K562 (cell line): ENCODE data around the gene ZC4H2. TPM values are rescaled to one million over a fixed set of nuclear protein-coding genes. Genes with fewer than 3 reads are reported as not detected.

Experiments
- ATAC-seq: fragments of 200-7000 bp; cut with Tn5 transposase; 3 replicates; pipeline ENCODE4 v1.9.1; 2020; ENCODE audit warnings: moderate library complexity
- BruUV-seq: library from RNA; stranded (reverse); fragments of 400-500 nt; replicated peaks from 2 replicates; lab custom pipeline; 2021; lab: Mats Ljungman, UMichigan
- CTCF ChIA-PET: fragments of 300-600 bp; formaldehyde crosslinking; extraction: SDS; loops from one replicate; lab custom pipeline; 2021; ENCODE audit warnings: low intra/inter-chr PET ratio; lab: Yijun Ruan, JAX
- POLR2A ChIA-PET: fragments of 300-600, 350-650 bp; sonication (Branson Sonifier 250); formaldehyde crosslinking; extraction: SDS; loops from one replicate; lab custom pipeline; 2021; ENCODE audit warnings: antibody characterized with exemption, inconsistent platforms; lab: Yijun Ruan, JAX
- DNase-seq, 4 experiments: peaks; one replicate each; pipeline versions ENCODE4 v3.0.0 to v3.0.0-alpha.2; 2011 to 2018; ENCODE audit warnings: low spot score in 3 of 4, mixed read lengths in 3 of 4; ENCODE audit errors: extremely low read depth in 1 of 4
- FAIRE-seq: peaks from 2 replicates; lab custom pipeline; 2011; peaks lifted over from hg19 to GRCh38; lab: Jason Lieb, UNC
- H2AFZ ChIP-seq: 2 replicates; pipeline ENCODE4 v1.6.0; 2011; ENCODE audit warnings: low read depth, low read length, control low read depth, inconsistent platforms
- H3K27ac ChIP-seq: fragments of 200-600 bp; 3 replicates; pipeline ENCODE4 v1.8.0; 2011; ENCODE audit warnings: low read depth, mild to moderate bottlenecking, control low read depth, inconsistent platforms, low read length, moderate library complexity, mixed read lengths; ENCODE audit errors: extremely low read depth
- H3K27me3 ChIP-seq, 2 experiments: fragments of 300-600 bp in 1 of 2; 2 replicates in 1 of 2; 3 replicates in 1 of 2; pipeline versions ENCODE4 v1.6.0 to v1.8.0; 2011; ENCODE audit warnings: inconsistent platforms in 2 of 2, low read length in 2 of 2, mild to moderate bottlenecking in 1 of 2, mixed read lengths in 1 of 2, moderate library complexity in 1 of 2; ENCODE audit not compliant: control insufficient read depth in 2 of 2, insufficient read depth in 2 of 2
- H3K36me3 ChIP-seq: fragments of 300-600 bp; 3 replicates; pipeline ENCODE4 v1.8.0; 2011; ENCODE audit warnings: mild to moderate bottlenecking, low read length, inconsistent platforms; ENCODE audit not compliant: control insufficient read depth, insufficient read depth
- H3K4me1 ChIP-seq, 2 experiments: fragments of 200-600 bp in 1 of 2; replicated peaks in 1 of 2; 2 replicates in 1 of 2; 3 replicates in 1 of 2; pipeline versions ENCODE4 v1.5.1 to v1.8.0; 2011; ENCODE audit warnings: inconsistent platforms in 2 of 2, low read length in 2 of 2, mild to moderate bottlenecking in 1 of 2, mixed read lengths in 1 of 2, moderate library complexity in 1 of 2; ENCODE audit not compliant: control insufficient read depth in 2 of 2, insufficient read depth in 2 of 2
- H3K4me2 ChIP-seq: 2 replicates; pipeline ENCODE4 v1.6.1; 2011; ENCODE audit warnings: low read length, control low read depth, inconsistent platforms, mixed read lengths; ENCODE audit not compliant: insufficient read depth
- H3K4me3 ChIP-seq: fragments of 200-600 bp; sonication (generic), shearing (Covaris generic); 2 replicates; pipeline ENCODE4 v1.5.1; 2016; ENCODE audit warnings: control low read depth, inconsistent platforms
- H3K79me2 ChIP-seq: fragments of 200-600 bp; 3 replicates; pipeline ENCODE4 v1.8.0; 2011; ENCODE audit warnings: low read length, inconsistent platforms; ENCODE audit not compliant: control insufficient read depth, insufficient read depth
- H3K9ac ChIP-seq, 2 experiments: 2 replicates each; pipeline versions ENCODE4 v1.6.0 to v1.6.1; 2011; ENCODE audit warnings: low read depth in 2 of 2, low read length in 2 of 2, control low read depth in 1 of 2, inconsistent platforms in 1 of 2, mild to moderate bottlenecking in 1 of 2, mixed read lengths in 1 of 2; ENCODE audit not compliant: insufficient read depth in 1 of 2
- H3K9me1 ChIP-seq: one replicate; pipeline ENCODE4 v1.6.0; 2011; ENCODE audit warnings: inconsistent platforms, mild to moderate bottlenecking, low read length, moderate library complexity; ENCODE audit not compliant: control insufficient read depth, insufficient read depth
- H3K9me3 ChIP-seq: replicated peaks from 2 replicates; pipeline ENCODE4 v1.5.1; 2011; ENCODE audit warnings: low read depth, low read length, inconsistent platforms; ENCODE audit not compliant: control insufficient read depth, insufficient read depth
- H4K20me1 ChIP-seq: replicated peaks from 2 replicates; pipeline ENCODE4 v1.6.1; 2011; ENCODE audit warnings: low read length, inconsistent platforms, mixed read lengths; ENCODE audit not compliant: control insufficient read depth, insufficient read depth
- RBM39 ChIP-seq: fragments of 200-400 bp; formaldehyde crosslinking; optimal IDR thresholded peaks from 2 replicates; pipeline ENCODE3; 2018; ENCODE audit warnings: low read depth, low read length
- in situ Hi-C: fragments of 300-500 bp; cut with MboI; formaldehyde crosslinking; loops from 4 replicates; pipeline ENCODE4 v1.15.0; 2018; ENCODE audit warnings: inconsistent platforms, mixed read lengths
- intact Hi-C: fragments of 100-400 bp; cut with micrococcal nuclease; formaldehyde crosslinking; loops from 2 replicates; pipeline ENCODE4 v1.14.2; 2022
- polyA plus RNA-seq, 8 experiments: library from polyadenylated mRNA; depleted of rRNA in 4 of 8; stranded (reverse) in 5 of 8; unstranded in 3 of 8; fragments of >200 nt; fragmentation: Nextera tagmentation in 2 of 8; fragmentation: Illumina TruSeq in 1 of 8; extraction: Ambion mirVana in 2 of 8; extraction: Trizol in 1 of 8; gene quantifications; 2 replicates each; pipeline versions ENCODE4 v1.2.1 to v1.2.3, GENCODE V29; 2011 to 2014; ENCODE audit warnings: inconsistent platforms in 1 of 8, missing spikeins in 1 of 8
- total RNA-seq, 7 experiments: library from RNA; depleted of rRNA in 6 of 7; stranded (reverse); fragments of >200 nt in 6 of 7; fragmentation: Illumina TruSeq in 2 of 7; extraction: Trizol in 2 of 7; gene quantifications; 2 replicates each; pipeline versions ENCODE4 v1.2.1 to v1.2.3, GENCODE V29; 2011 to 2021; ENCODE audit warnings: low replicate concordance in 1 of 7
- TF ChIP-seq, protein P1 (sequence below): fragments of 200-600 bp; sonication (generic); IDR thresholded peaks from one replicate; pipeline ENCODE4 v1.6.1; 2012; ENCODE audit warnings: mild to moderate bottlenecking, low read depth, low read length, inconsistent platforms

The ZC4H2 gene
- total and polyA plus RNA-seq, 9 of the 15 experiments (the other 6 are each of a cell fraction or from before 2014, with no cell fraction given), result 1.1 to 7.0 (median 3.2) TPM

GRCh38 chrX:64867217-64867616, 109.0 kb downstream of the ZC4H2 start:
- H2AFZ ChIP-seq, result no peak overlapping the region
- no peaks in the 10 kb centered on the region for H3K36me3 ChIP-seq
- no peaks in the 10 kb centered on the region for H3K4me1 ChIP-seq
- no peak overlapping the region for H3K4me3 ChIP-seq
- TF ChIP-seq, protein P1, sequence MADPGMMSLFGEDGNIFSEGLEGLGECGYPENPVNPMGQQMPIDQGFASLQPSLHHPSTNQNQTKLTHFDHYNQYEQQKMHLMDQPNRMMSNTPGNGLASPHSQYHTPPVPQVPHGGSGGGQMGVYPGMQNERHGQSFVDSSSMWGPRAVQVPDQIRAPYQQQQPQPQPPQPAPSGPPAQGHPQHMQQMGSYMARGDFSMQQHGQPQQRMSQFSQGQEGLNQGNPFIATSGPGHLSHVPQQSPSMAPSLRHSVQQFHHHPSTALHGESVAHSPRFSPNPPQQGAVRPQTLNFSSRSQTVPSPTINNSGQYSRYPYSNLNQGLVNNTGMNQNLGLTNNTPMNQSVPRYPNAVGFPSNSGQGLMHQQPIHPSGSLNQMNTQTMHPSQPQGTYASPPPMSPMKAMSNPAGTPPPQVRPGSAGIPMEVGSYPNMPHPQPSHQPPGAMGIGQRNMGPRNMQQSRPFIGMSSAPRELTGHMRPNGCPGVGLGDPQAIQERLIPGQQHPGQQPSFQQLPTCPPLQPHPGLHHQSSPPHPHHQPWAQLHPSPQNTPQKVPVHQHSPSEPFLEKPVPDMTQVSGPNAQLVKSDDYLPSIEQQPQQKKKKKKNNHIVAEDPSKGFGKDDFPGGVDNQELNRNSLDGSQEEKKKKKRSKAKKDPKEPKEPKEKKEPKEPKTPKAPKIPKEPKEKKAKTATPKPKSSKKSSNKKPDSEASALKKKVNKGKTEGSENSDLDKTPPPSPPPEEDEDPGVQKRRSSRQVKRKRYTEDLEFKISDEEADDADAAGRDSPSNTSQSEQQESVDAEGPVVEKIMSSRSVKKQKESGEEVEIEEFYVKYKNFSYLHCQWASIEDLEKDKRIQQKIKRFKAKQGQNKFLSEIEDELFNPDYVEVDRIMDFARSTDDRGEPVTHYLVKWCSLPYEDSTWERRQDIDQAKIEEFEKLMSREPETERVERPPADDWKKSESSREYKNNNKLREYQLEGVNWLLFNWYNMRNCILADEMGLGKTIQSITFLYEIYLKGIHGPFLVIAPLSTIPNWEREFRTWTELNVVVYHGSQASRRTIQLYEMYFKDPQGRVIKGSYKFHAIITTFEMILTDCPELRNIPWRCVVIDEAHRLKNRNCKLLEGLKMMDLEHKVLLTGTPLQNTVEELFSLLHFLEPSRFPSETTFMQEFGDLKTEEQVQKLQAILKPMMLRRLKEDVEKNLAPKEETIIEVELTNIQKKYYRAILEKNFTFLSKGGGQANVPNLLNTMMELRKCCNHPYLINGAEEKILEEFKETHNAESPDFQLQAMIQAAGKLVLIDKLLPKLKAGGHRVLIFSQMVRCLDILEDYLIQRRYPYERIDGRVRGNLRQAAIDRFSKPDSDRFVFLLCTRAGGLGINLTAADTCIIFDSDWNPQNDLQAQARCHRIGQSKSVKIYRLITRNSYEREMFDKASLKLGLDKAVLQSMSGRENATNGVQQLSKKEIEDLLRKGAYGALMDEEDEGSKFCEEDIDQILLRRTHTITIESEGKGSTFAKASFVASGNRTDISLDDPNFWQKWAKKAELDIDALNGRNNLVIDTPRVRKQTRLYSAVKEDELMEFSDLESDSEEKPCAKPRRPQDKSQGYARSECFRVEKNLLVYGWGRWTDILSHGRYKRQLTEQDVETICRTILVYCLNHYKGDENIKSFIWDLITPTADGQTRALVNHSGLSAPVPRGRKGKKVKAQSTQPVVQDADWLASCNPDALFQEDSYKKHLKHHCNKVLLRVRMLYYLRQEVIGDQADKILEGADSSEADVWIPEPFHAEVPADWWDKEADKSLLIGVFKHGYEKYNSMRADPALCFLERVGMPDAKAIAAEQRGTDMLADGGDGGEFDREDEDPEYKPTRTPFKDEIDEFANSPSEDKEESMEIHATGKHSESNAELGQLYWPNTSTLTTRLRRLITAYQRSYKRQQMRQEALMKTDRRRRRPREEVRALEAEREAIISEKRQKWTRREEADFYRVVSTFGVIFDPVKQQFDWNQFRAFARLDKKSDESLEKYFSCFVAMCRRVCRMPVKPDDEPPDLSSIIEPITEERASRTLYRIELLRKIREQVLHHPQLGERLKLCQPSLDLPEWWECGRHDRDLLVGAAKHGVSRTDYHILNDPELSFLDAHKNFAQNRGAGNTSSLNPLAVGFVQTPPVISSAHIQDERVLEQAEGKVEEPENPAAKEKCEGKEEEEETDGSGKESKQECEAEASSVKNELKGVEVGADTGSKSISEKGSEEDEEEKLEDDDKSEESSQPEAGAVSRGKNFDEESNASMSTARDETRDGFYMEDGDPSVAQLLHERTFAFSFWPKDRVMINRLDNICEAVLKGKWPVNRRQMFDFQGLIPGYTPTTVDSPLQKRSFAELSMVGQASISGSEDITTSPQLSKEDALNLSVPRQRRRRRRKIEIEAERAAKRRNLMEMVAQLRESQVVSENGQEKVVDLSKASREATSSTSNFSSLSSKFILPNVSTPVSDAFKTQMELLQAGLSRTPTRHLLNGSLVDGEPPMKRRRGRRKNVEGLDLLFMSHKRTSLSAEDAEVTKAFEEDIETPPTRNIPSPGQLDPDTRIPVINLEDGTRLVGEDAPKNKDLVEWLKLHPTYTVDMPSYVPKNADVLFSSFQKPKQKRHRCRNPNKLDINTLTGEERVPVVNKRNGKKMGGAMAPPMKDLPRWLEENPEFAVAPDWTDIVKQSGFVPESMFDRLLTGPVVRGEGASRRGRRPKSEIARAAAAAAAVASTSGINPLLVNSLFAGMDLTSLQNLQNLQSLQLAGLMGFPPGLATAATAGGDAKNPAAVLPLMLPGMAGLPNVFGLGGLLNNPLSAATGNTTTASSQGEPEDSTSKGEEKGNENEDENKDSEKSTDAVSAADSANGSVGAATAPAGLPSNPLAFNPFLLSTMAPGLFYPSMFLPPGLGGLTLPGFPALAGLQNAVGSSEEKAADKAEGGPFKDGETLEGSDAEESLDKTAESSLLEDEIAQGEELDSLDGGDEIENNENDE, result no peak
- TF ChIP-seq RBM39, result no peak
- POLR2A ChIA-PET, result interaction anchor here (0.6 kb wide), 1 partner anchor 646 kb away, joined by 3 read pairs; no protein-coding TSS in a partner anchor
- FAIRE-seq, result no peak
- in situ Hi-C loops, result no loop called here
- no peaks in the 10 kb centered on the region for H3K9me3 ChIP-seq
- H4K20me1 ChIP-seq, result no peaks in the 10 kb centered on the region
- no peak for ATAC-seq
- H3K79me2 ChIP-seq, result no peaks in the 10 kb centered on the region
- DNase-seq, result no peak
- H3K9me1 ChIP-seq, result no peaks in the 10 kb centered on the region
- no peak overlapping the region for H3K9ac ChIP-seq
- CTCF ChIA-PET, result no interaction called here
- BruUV-seq, result no TSS peak
- intact Hi-C loops, result no loop called here
- no peaks in the 10 kb centered on the region for H3K27me3 ChIP-seq
- no peak overlapping the region for H3K27ac ChIP-seq
- no peak overlapping the region for H3K4me2 ChIP-seq

Other genes starting within 250 kb of the ZC4H2 start
- 0.09 and 0.20 TPM in 2 replicates for gene ZC3H12B, start 58.4 kb upstream of the ZC4H2 start, total RNA-seq (2014; rRNA removed)
- 0.19 and 0.58 TPM in 2 replicates for gene ZC3H12B, start 58.4 kb upstream of the ZC4H2 start, total RNA-seq (2014; rRNA removed; fragmentation: Illumina TruSeq; extraction: Trizol)
- 0.30 and 0.36 TPM in 2 replicates for gene ZC3H12B, start 58.4 kb upstream of the ZC4H2 start, total RNA-seq (2015; rRNA removed; fragmentation: Illumina TruSeq; extraction: Trizol)
- gene ZC3H12B, start 58.4 kb upstream of the ZC4H2 start, total RNA-seq (2021), result 0.25 and 0.31 TPM in 2 replicates
- 0.05 and 0.64 TPM in 2 replicates for gene ZC3H12B, start 58.4 kb upstream of the ZC4H2 start, polyA plus RNA-seq (2011; rRNA removed)
- 0.24 and 0.51 TPM in 2 replicates for gene ZC3H12B, start 58.4 kb upstream of the ZC4H2 start, polyA plus RNA-seq (2014; fragmentation: Illumina TruSeq; extraction: Trizol)
- under 1 TPM; 0.20 to 0.23 TPM for gene ZC3H12B, start 58.4 kb upstream of the ZC4H2 start, polyA plus RNA-seq (2014; fragmentation: Nextera tagmentation; extraction: Ambion mirVana)
- gene ZC3H12B, start 58.4 kb upstream of the ZC4H2 start, polyA plus RNA-seq (2014; rRNA removed), result 0.07 and 0.32 TPM in 2 replicates